H9 (cell line): ENCODE measurements around the gene FAM163B. TPM values are rescaled to one million over a fixed set of nuclear protein-coding genes. Genes with fewer than 3 reads are reported as not detected.

ENCODE experiments used
- DNase-seq: peaks from one replicate; pipeline ENCODE4 v3.0.0-alpha.2; 2017
- H2AFZ ChIP-seq: one replicate; pipeline ENCODE4 v1.6.1; 2013; ENCODE audit warnings: mild to moderate bottlenecking, low read length, control low read depth, moderate library complexity
- H2AK5ac ChIP-seq: 2 replicates; pipeline ENCODE4 v1.6.1; 2013; ENCODE audit warnings: low read length, control low read depth, mixed read lengths; ENCODE audit not compliant: insufficient read length
- H2BK120ac ChIP-seq: one replicate; pipeline ENCODE4 v1.6.1; 2013; ENCODE audit warnings: low read depth, mild to moderate bottlenecking, low read length, control low read depth, inconsistent platforms; ENCODE audit not compliant: poor library complexity, severe bottlenecking
- H2BK12ac ChIP-seq: 2 replicates; pipeline ENCODE4 v1.6.1; 2013; ENCODE audit warnings: low read length, control low read depth, mixed read lengths, low read depth; ENCODE audit not compliant: insufficient read length
- H2BK15ac ChIP-seq: 2 replicates; pipeline ENCODE4 v1.6.1; 2013; ENCODE audit warnings: low read depth, low read length, control low read depth
- H2BK20ac ChIP-seq: one replicate; pipeline ENCODE4 v1.6.1; 2013; ENCODE audit warnings: low read depth, mild to moderate bottlenecking, low read length, control low read depth, inconsistent platforms; ENCODE audit not compliant: poor library complexity, severe bottlenecking
- H2BK5ac ChIP-seq: 2 replicates; pipeline ENCODE4 v1.6.1; 2013; ENCODE audit warnings: low read length, control low read depth, mixed read lengths; ENCODE audit not compliant: insufficient read length
- H3K14ac ChIP-seq: 2 replicates; pipeline ENCODE4 v1.6.1; 2013; ENCODE audit warnings: low read length, control low read depth; ENCODE audit not compliant: insufficient read depth
- H3K18ac ChIP-seq: 2 replicates; pipeline ENCODE4 v1.6.1; 2013; ENCODE audit warnings: low read depth, mild to moderate bottlenecking, mixed read lengths, low read length, control low read depth; ENCODE audit not compliant: insufficient read length
- H3K23ac ChIP-seq: 2 replicates; pipeline ENCODE4 v1.6.1; 2013; ENCODE audit warnings: low read length, control low read depth, mixed read lengths, low read depth; ENCODE audit not compliant: insufficient read length
- H3K23me2 ChIP-seq: 2 replicates; pipeline ENCODE4 v1.6.1; 2013; ENCODE audit warnings: low read depth, mild to moderate bottlenecking, mixed read lengths, low read length, control low read depth; ENCODE audit not compliant: insufficient read length, poor library complexity, severe bottlenecking
- H3K27ac ChIP-seq: 2 replicates; pipeline ENCODE4 v1.5.1; 2013; ENCODE audit warnings: low read length, control low read depth, mixed read lengths, low read depth; ENCODE audit not compliant: insufficient read length
- H3K27me3 ChIP-seq: 2 replicates; pipeline ENCODE4 v1.6.1; 2013; ENCODE audit warnings: low read length, control low read depth, inconsistent platforms; ENCODE audit not compliant: insufficient read depth
- H3K4ac ChIP-seq: 2 replicates; pipeline ENCODE4 v1.6.1; 2013; ENCODE audit warnings: low read depth, mild to moderate bottlenecking, control low read depth, inconsistent platforms, low read length, moderate library complexity
- H3K4me1 ChIP-seq: 2 replicates; pipeline ENCODE4 v1.6.1; 2013; ENCODE audit warnings: low read length, control low read depth, inconsistent platforms; ENCODE audit not compliant: insufficient read depth
- H3K4me2 ChIP-seq: 2 replicates; pipeline ENCODE4 v1.6.1; 2013; ENCODE audit warnings: low read length, control low read depth, mixed read lengths; ENCODE audit not compliant: insufficient read length, insufficient read depth
- H3K56ac ChIP-seq: 2 replicates; pipeline ENCODE4 v1.6.1; 2013; ENCODE audit warnings: low read depth, mild to moderate bottlenecking, mixed read lengths, low read length, control low read depth; ENCODE audit not compliant: insufficient read length
- H3K79me1 ChIP-seq: 2 replicates; pipeline ENCODE4 v1.6.1; 2013; ENCODE audit warnings: low read depth, mild to moderate bottlenecking, moderate library complexity, low read length, control low read depth, inconsistent platforms; ENCODE audit not compliant: insufficient read depth, poor library complexity, severe bottlenecking
- H3K79me2 ChIP-seq: 2 replicates; pipeline ENCODE4 v1.6.1; 2013; ENCODE audit warnings: low read length, control low read depth, inconsistent platforms; ENCODE audit not compliant: insufficient read depth
- H3K9ac ChIP-seq: 2 replicates; pipeline ENCODE4 v1.6.1; 2013; ENCODE audit warnings: low read length, control low read depth, mixed read lengths; ENCODE audit not compliant: insufficient read length; ENCODE audit errors: extremely low read depth
- H3K9me3 ChIP-seq: one replicate; pipeline ENCODE4 v1.6.1; 2013; ENCODE audit warnings: low read depth, low read length, inconsistent platforms; ENCODE audit not compliant: control insufficient read depth
- H3T11ph ChIP-seq: one replicate; pipeline ENCODE4 v1.6.1; 2013; ENCODE audit warnings: mild to moderate bottlenecking, low read length, control low read depth, inconsistent platforms
- H4K20me1 ChIP-seq: one replicate; pipeline ENCODE4 v1.6.1; 2013; ENCODE audit not compliant: control insufficient read depth, insufficient read length, insufficient read depth
- H4K5ac ChIP-seq: 2 replicates; pipeline ENCODE4 v1.6.1; 2013; ENCODE audit warnings: low read depth, mild to moderate bottlenecking, mixed read lengths, low read length, control low read depth; ENCODE audit not compliant: insufficient read length
- H4K8ac ChIP-seq: replicated peaks from 2 replicates; pipeline ENCODE4 v1.6.1; 2013; ENCODE audit warnings: low read length, control low read depth, mixed read lengths, low read depth; ENCODE audit not compliant: insufficient read length
- H4K91ac ChIP-seq: 2 replicates; pipeline ENCODE4 v1.6.1; 2013; ENCODE audit warnings: low read depth, mild to moderate bottlenecking, moderate library complexity, mixed read lengths, low read length, control low read depth; ENCODE audit not compliant: insufficient read length
- H3K27ac Mint-ChIP-seq, 3 experiments: 2 replicates in 2 of 3; 3 replicates in 1 of 3; pipeline ENCODE4 v1.8.0; 2020 to 2021; ENCODE audit warnings: mixed read lengths in 3 of 3, mild to moderate bottlenecking in 1 of 3, moderate library complexity in 1 of 3
- H3K27me3 Mint-ChIP-seq: 2 replicates; pipeline ENCODE4 v1.8.0; 2021; ENCODE audit warnings: low read depth, mild to moderate bottlenecking, moderate library complexity, mixed read lengths
- H3K36me3 Mint-ChIP-seq, 3 experiments: 2 replicates in 2 of 3; 3 replicates in 1 of 3; pipeline ENCODE4 v1.8.0; 2020 to 2021; ENCODE audit warnings: low read depth in 3 of 3, mixed read lengths in 3 of 3; ENCODE audit not compliant: insufficient read depth in 1 of 3
- H3K4me1 Mint-ChIP-seq, 2 experiments: 2 replicates each; pipeline ENCODE4 v1.8.0; 2020; ENCODE audit warnings: mixed read lengths in 2 of 2
- H3K4me3 Mint-ChIP-seq, 2 experiments: 2 replicates in 1 of 2; 3 replicates in 1 of 2; pipeline ENCODE4 v1.8.0; 2020 to 2021; ENCODE audit warnings: mild to moderate bottlenecking in 2 of 2, mixed read lengths in 2 of 2, moderate library complexity in 1 of 2
- H3K9me3 Mint-ChIP-seq, 2 experiments: 2 replicates in 1 of 2; 3 replicates in 1 of 2; pipeline ENCODE4 v1.8.0; 2020; ENCODE audit warnings: mild to moderate bottlenecking in 2 of 2, mixed read lengths in 2 of 2, moderate library complexity in 1 of 2
- WGBS: extraction: QIAGEN DNeasy Blood & Tissue Kit; methylation state at CpG from one replicate; pipeline ENCODE4 v1.1.7; 2013; ENCODE audit warnings: missing lambda C conversion rate, low lambda C conversion rate, mixed read lengths; ENCODE audit not compliant: insufficient read length; ENCODE audit errors: extremely low coverage; 5-methylcytosine and 5-hydroxymethylcytosine counted together
- total RNA-seq: library from RNA; stranded (reverse); gene quantifications from 2 replicates; pipeline ENCODE4 v1.2.1, GENCODE V29; 2021
- TF ChIP-seq, protein P1 (sequence below): fragments of 200-600 bp; sonication (generic); conservative IDR thresholded peaks from 3 replicates; pipeline ENCODE4 v1.8.0; 2021; ENCODE audit warnings: antibody characterized with exemption, mild to moderate bottlenecking

The FAM163B gene
- total RNA-seq, 1 experiment from 2014 or later: 0.39 TPM

DNA sequence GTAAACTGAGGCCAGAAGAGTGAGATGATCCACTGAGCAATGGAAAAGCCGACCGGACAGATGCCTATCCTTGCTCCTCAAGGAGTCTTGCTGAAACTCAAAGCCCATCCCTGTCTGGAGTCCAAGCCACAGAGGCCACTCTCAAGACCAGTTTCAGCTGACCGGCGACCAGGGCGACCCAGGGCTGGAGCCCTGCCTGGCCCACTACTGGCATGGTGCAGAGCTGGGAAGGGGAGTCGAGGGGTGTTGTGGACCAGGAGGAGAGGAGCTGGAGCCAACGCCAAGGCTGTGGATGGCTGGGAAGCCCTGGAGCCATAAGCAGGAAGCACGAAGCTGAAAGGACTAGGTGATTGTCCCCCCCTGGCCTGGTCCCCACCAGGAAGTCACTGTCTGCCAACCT lies 22.1 kb downstream of the FAM163B start:
- DNase-seq: no peak
- H3K56ac ChIP-seq: no peak overlapping the region
- H2BK120ac ChIP-seq: no peak overlapping the region
- Mint-ChIP-seq H3K36me3 (peaks cover 0 to 2% (median 2%) of the 10 kb centered on the region in 3 experiments; a peak in 2 of 7 replicates), H3K9me3 (peaks cover 3 to 4% of the 10 kb centered on the region in 2 experiments), H3K27me3 (peaks cover 3% of the 10 kb centered on the region), H3K27ac (no peak overlapping the region), H3K4me1 (peaks cover 24 to 37% of the 10 kb centered on the region in 2 experiments), H3K4me3 (no peak overlapping the region)
- no peak overlapping the region for H3K4me2 ChIP-seq
- H3K79me2 ChIP-seq: no peaks in the 10 kb centered on the region
- no peak overlapping the region for H3K23ac ChIP-seq
- no peak overlapping the region for H4K5ac ChIP-seq
- H2BK5ac ChIP-seq: no peak overlapping the region
- TF ChIP-seq, protein P1, sequence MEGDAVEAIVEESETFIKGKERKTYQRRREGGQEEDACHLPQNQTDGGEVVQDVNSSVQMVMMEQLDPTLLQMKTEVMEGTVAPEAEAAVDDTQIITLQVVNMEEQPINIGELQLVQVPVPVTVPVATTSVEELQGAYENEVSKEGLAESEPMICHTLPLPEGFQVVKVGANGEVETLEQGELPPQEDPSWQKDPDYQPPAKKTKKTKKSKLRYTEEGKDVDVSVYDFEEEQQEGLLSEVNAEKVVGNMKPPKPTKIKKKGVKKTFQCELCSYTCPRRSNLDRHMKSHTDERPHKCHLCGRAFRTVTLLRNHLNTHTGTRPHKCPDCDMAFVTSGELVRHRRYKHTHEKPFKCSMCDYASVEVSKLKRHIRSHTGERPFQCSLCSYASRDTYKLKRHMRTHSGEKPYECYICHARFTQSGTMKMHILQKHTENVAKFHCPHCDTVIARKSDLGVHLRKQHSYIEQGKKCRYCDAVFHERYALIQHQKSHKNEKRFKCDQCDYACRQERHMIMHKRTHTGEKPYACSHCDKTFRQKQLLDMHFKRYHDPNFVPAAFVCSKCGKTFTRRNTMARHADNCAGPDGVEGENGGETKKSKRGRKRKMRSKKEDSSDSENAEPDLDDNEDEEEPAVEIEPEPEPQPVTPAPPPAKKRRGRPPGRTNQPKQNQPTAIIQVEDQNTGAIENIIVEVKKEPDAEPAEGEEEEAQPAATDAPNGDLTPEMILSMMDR: no peak
- H3T11ph ChIP-seq: no peak overlapping the region
- H3K79me1 ChIP-seq: no peaks in the 10 kb centered on the region
- no peak overlapping the region for H2AK5ac ChIP-seq
- H3K14ac ChIP-seq: no peak overlapping the region
- no peak overlapping the region for H4K8ac ChIP-seq
- H3K27me3 ChIP-seq: no peaks in the 10 kb centered on the region
- H3K27ac ChIP-seq: no peak overlapping the region
- no peak overlapping the region for H3K9ac ChIP-seq
- no peak overlapping the region for H3K4ac ChIP-seq
- no peak overlapping the region for H3K18ac ChIP-seq
- H2BK15ac ChIP-seq: no peak overlapping the region
- no peaks in the 10 kb centered on the region for H4K20me1 ChIP-seq
- no peak overlapping the region for H2BK20ac ChIP-seq
- H3K4me1 ChIP-seq: no peaks in the 10 kb centered on the region; the same call in 1 of the 2 replicates
- H2AFZ ChIP-seq: no peak overlapping the region
- no peaks in the 10 kb centered on the region for H3K9me3 ChIP-seq
- no peak overlapping the region for H4K91ac ChIP-seq
- no peak overlapping the region for H2BK12ac ChIP-seq
- no peaks in the 10 kb centered on the region for H3K23me2 ChIP-seq
- no CpG with 5 or more reads among the region's 8 CpGs for WGBS
